GM19467 (cell line): ENCODE data around the gene NUP37.
"Not testable (repeated sequence)": the region's sequence is repeated elsewhere in the genome, so short reads cannot be mapped to it uniquely, and the experiment has no call there.

Experiments
- ATAC-seq: cut with Tn5 transposase; IDR thresholded peaks from one replicate; pipeline ENCODE4 v1.9.1; 2021; ENCODE audit warnings: mild to moderate bottlenecking, moderate library complexity; ENCODE audit not compliant: unreplicated experiment

NUP37 gene, protein sequence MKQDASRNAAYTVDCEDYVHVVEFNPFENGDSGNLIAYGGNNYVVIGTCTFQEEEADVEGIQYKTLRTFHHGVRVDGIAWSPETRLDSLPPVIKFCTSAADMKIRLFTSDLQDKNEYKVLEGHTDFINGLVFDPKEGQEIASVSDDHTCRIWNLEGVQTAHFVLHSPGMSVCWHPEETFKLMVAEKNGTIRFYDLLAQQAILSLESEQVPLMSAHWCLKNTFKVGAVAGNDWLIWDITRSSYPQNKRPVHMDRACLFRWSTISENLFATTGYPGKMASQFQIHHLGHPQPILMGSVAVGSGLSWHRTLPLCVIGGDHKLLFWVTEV

GRCh38 chr12:102119674-102120563 is at the start of gene NUP37, which contains the start of gene PARPBP:
NUP37 (minus strand) TSS chr12:102120114; CDS start chr12:102118518, 1,596 bp downstream.
PARPBP (plus strand) TSS chr12:102120183; CDS start chr12:102123889, 3,706 bp downstream.
- peak; percentile 98 for ATAC-seq

DNA sequence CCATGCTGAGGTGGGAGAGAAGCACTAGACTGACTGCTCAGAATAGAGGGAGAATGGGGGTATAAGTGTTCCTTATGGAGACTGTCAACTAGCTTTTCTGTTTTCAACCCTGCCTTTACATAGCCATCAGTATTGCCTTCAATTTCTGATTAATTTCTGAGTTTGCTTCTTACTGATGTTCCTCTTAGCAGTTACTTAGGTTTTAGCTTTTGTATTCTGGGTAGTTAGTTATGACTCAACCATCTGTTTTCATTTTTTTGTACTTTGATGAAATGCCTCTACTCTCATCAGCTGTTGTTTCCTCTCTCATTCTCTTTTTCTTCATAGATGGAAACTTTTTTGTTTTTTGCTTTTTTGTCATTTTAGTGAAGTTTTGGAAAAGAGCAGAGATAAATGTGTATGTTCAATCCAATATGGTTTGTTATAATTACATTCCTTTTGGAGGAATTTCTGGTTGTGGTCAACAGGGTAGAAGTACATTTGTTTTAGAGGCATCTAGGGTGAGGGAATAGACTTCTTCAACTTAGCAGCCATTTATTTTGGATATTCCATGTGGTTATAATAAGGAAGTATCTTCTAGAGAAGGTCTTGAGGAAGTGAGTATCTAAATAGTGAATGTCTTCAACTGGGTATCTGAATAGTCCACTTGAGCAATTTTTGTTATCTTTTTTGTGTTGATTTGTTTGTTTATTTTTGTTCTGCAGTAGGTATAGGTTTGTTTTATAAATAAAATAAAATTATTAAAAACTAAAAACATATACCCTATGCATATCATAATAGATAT is 48.1 kb upstream of the NUP37 start:
- no peak for ATAC-seq

DNA sequence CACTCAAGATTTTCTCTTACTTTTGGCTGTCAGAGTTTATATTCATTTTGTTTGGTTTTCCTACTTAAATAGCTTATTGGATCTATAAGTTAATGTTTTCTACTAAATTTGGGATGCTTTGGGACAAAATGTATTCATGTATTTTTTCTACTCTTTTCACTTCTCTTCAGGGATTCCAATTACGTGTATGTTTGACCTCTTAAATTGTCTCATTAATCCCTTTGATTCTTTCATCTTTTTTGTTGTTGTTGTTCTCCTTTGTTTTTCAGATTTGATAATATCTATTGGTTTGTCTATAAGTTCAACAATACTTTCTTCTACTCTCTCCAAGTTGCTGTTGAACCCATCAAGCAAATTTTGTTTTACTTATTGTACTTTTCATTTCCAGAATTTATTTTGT is 43.5 kb upstream of the NUP37 start:
- no peak for ATAC-seq

GRCh38 chr12:102155206-102155605 is 35.3 kb upstream of the NUP37 start:
- ATAC-seq = not testable (repeated sequence)

GRCh38 chr12:102147062-102147587 is 27.2 kb upstream of the NUP37 start:
- not testable (repeated sequence) for ATAC-seq

GRCh38 chr12:102144221-102144620 is 24.3 kb upstream of the NUP37 start:
- no peak for ATAC-seq

DNA sequence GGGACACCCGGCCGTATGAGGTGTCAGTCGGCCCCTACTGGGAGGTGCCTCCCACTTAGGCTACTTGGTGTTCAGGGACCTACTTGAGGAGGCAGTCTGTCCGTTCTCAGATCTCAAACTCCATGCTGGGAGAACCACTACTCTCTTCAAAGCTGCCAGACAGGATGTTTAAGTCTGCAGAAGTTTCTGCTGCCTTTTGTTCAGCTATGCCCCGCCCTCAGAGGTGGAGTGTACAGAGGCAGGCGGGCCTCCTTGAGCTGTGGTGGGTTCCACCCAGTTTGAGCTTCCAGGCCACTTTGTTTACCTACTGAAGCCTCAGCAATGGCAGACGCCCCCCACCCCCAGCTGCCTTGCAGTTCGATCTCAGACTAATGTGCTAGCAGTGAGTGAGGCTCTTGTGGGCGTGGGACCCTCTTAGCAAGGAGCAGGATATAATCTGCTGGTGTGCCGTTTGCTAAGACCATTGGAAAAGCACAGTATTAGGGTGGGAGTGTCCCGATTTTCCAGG is 23.0 kb upstream of the NUP37 start:
- ATAC-seq = not testable (repeated sequence)

- not testable (repeated sequence) for ATAC-seq
Measured at GRCh38 chr12:102137619-102138018, 17.7 kb upstream of the NUP37 start.

GRCh38 chr12:102131442-102131841 is 11.5 kb upstream of the NUP37 start:
- not testable (repeated sequence) for ATAC-seq

- not testable (repeated sequence) for ATAC-seq
Measured at GRCh38 chr12:102130720-102131119, 10.8 kb upstream of the NUP37 start.

- ATAC-seq = not testable (repeated sequence)
Measured at GRCh38 chr12:102121328-102121727, 1.4 kb upstream of the NUP37 start.

GRCh38 chr12:102120886-102121285 is 972 bp upstream of the NUP37 start:
- no peak for ATAC-seq

DNA sequence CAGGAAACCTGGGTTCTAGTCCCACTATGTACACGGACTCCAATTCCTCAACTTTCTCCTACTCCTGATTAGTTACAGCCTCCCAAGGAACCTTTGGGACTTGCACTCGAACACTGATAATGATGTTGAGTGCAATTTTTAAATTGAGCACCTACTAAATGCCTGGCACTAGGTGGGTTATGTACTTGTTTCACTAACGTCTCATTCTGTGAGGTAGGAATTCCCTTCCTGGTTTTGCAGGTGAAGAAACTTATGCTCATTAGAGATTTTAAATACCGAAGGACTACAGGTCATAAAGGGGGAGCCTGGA is 605 bp upstream of the NUP37 start:
- ATAC-seq = no peak

DNA sequence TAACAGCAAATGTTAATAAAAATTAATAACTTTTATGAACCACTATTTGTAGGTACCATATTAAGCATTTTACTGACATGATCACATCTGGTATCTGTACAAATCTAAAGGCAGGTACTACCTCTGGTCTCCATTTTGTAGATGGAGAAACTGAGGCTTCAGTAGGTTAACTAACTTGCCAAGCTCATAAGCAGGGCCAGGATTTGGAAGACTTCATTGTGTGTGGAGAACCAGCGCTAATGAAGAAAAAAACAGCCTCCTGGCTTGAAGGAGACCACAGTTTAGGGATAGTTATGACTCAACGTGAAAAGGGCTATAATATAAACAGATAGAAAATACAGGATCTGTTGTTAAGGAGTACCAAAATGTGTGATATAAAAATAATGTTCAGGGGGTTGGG is 1.0 kb downstream of the NUP37 start:
- no peak for ATAC-seq

- ATAC-seq = no peak
Measured at GRCh38 chr12:102116392-102116791, 3.5 kb downstream of the NUP37 start.

DNA sequence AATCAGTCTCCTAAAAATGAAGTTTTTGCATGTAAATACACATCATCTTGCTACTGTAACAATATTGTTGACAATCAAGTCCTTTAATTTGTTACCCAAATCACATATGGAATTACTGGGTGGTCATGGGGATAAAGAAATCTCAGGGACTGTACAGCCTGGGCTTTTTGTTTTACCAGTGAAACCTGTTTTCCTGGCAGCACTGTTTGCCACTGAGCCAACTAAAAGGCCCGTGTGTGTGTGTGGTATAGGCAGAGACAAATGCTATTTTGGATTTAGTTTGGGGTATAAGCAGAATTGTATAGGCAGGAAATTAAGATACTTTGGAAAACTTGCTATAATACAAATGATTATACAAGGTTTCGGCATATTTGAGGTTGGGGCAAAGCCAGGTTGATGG is 5.7 kb downstream of the NUP37 start:
- ATAC-seq = no peak

GRCh38 chr12:102110782-102111181 is 9.1 kb downstream of the NUP37 start:
- no peak for ATAC-seq

DNA sequence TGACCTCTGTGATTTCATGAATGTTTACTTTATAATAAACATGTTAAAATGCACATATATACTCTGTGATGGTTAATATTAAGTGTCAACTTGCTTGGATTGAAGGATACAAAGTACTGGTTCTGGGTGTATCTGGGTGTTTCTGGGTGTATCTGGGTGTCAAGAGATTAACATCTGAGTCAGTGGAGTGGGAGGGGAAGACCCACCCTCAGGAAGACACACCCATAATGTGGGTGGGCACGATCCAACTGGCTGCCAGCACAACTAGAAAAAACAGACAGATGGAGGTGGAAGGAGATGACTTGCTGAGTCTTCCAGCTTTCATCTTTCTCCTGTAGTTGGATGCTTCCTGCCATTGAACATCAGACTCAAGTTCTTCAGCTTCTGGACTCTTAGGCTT is 11.9 kb downstream of the NUP37 start:
- ATAC-seq = no peak

GRCh38 chr12:102106905-102107304 is 13.0 kb downstream of the NUP37 start:
- ATAC-seq = no peak

DNA sequence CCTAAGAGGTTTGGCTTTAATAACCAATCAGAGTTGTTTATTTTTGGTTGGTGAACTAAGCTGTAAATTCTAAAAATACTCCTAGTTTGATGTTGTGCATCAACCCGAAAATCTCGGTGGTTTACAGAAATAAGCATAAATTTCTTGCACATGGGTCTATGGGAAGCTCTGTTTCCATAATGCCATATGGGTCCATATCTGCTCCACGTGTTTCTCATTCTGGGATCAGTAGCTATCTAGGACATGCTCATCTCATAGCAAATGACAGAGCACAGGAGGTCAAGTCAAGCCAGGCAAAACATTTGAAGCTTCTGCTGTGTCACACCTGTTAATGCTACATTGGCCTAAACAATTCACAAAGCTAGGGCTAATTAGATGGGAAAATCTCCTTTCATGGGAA is 23.1 kb downstream of the NUP37 start:
- ATAC-seq = no peak
